ENCODE data around the gene UNKL.

The UNKL gene

DNA sequence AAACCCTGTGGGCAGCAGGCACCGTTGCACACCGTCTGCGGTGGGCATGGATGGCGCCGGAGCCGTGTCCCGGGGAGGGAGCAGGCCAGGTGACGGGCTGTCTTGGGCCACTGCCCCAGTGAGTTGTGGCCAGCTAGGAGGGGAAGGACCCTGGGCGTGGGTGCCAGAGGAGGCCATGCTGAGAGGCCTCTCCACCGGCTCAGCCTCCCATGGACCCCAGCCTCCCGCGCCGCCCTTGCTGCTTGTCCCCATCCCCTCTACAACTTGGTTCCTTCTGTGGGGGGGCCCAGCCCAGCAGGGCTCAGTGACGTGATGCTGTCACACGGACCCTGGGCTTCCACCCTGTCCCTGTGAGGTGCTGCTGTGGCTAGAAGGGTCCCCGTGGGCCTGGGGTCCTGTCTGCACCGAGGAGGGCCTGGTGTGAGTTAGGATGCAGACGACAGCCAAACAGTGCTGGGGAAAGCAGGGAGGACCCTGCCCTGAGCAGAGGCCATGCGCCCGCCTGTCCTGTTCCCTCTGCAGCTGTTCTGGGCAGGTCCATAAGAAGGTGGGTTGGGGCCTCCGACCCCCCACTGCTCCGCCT lies 93.8 kb downstream of the UNKL start:
- DNase-seq = no peak

DNA sequence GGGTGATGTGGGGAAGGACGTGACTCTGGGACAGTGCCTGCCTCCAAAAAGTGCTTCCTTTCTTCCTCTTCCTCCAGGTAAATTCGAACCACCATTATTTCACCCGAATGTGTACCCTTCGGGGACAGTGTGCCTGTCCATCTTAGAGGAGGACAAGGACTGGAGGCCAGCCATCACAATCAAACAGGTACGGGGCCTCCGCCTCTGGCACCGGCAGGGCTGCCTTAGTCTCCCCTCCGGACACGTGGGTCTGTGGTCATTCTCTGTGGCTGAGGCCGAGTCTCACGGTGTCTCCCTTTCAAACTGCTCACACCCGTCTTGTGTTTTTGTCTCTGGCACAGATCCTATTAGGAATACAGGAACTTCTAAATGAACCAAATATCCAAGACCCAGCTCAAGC lies 94.4 kb downstream of the UNKL start:
- no peak for DNase-seq

- DNase-seq = no peak
Measured at GRCh38 chr16:1319041-1319440, 95.5 kb downstream of the UNKL start.

DNA sequence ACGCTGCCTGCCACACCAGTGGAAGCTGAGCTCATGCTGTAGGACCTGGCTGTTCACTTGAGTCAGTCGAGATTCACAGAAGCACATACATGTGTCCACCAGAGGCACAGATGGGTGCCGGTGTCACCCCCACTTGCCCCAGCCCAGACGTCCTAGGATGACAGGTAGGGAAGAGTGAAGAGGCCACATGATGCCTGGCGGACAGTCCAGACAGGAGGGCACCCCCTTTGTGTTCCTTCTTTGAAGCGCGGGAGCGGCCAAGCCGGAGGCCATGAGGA lies 96.3 kb downstream of the UNKL start:
- DNase-seq = no peak

- DNase-seq = no peak
Measured at GRCh38 chr16:1317479-1318267, 96.8 kb downstream of the UNKL start.

GRCh38 chr16:1316033-1316405 lies 98.5 kb downstream of the UNKL start:
- no peak for DNase-seq

DNA sequence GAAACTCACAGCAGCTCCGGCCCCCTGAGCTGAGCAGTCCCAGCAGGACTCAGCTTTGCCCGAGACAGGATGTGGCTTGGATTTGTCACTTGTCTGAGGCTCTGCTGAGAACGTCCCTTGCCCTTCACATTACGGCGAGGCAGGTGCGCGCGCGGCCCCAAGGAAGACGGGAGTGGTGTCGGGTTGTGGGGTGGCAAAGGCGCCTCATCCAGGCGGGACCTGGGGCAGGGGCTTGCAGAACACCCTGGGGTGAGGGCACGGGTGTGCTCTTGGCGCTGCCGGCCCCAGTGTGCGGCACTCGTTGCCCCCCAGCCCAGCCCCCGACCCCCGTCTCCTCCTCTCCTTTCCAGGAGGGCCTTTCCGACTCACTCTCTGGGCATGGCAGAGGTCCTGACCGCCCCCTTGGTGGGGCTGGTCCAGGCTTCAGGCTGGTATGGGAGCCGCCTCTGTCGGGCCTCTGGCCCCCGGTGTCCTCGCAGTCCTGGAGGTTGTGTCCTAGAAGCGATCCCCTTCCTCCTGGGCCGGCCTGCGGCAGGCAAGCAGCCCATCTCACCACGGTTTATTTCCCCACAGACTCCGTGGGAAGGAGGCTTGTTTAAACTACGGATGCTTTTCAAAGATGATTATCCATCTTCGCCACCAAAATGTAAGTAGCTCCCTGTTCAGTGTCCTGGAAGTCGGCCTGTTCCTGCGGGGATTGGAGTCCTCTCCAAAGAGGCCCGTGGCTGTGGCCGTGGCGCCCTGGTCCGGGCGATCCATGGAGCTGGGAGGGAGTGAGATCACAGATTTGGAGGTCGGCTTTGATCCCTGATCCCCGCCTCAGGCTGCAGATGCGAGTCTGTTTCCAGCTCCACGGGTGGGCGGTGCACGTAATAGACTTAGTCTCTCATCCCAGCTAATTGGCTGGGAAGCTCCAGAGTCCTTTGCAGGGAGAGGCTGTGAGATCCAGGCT lies 99.1 kb downstream of the UNKL start:
- DNase-seq = no peak

DNA sequence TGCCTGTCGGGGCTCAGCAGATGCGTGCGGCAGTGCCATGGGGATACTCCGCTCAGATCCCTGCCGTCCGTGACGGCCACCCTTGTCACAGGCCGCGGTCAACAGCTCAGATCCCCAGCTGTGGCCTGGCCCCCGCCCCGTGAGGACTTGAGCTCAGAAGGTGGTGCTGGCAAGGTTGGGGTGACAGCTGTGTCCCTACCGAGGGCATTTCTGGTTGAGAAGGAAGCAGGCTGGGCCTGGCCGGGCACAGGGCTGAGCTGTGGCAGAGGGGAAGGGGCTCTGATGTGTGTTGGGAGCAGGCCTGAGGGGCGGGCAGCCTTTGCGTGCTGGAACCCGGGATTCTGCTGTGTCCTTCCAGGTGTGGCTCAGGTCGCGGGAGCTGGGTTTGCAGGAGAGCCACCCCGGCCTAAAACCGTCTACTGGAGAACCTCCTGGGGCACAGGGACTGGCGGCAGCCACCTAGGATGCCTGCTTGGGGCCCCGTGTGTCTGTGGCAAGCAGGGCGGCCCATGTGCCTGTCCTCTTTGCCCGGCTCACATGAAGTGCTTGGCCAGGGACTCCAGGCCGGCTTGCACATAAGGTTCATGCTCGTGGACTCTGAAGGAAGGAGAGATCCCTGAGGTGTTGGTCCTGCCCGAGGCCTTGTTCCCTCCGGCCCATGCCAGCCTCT lies 100.0 kb downstream of the UNKL start:
- no peak for DNase-seq

GRCh38 chr16:1313721-1314369 lies 100.7 kb downstream of the UNKL start:
- no peak for DNase-seq
